Eye (tissue), 1 donor: ENCODE results near the gene JAKMIP1.
"Not testable (repeated sequence)": the region's sequence is repeated elsewhere in the genome, so short reads cannot be mapped to it uniquely, and the experiment has no call there.

Experiments
- DNase-seq: peaks from one replicate; pipeline ENCODE4 v3.0.0-alpha.2; 2015

The JAKMIP1 gene

DNA sequence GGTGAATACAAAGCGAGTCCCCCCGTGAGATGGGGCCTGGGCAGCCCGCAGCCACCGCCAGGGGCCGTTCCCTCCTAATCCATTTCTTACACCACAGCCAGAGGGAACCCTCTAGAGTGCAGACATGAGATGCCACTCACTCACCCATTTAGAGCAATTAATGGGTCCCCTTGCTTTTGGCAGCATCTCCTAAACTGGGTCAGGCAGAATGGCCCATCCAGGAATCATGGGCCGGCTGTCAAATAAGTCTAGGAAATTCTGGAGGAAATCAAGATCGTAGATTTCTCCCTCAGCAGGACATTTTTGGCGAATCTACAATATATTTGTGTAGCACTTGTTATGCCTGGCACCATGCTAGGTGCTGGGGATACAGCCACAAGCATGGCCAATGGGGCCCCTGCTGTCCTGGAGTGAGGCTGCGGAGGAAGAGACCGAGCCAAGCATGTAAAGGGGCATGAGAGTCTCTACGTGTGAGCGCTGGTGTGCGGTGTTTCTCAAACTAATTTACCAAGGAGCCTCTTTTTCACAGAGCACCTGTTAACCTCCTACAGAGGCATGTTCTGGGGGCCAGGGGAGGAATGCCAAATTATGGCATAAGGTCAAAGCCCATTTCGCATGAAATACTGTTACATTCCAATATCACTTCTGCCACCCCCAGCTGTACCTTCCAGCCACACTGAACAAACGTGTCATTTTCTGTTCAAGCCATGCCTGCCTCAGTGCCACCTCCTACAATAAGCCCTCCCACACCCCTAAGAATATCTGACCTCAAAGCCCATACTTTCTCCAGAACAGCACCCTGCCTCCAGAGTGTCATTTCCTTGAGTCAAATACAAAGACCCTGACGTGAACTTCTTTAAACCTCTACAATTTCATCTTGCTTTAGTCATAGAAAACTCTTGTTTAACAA, 28.1 kb upstream of the JAKMIP1 start:
- DNase-seq: no peak

DNA sequence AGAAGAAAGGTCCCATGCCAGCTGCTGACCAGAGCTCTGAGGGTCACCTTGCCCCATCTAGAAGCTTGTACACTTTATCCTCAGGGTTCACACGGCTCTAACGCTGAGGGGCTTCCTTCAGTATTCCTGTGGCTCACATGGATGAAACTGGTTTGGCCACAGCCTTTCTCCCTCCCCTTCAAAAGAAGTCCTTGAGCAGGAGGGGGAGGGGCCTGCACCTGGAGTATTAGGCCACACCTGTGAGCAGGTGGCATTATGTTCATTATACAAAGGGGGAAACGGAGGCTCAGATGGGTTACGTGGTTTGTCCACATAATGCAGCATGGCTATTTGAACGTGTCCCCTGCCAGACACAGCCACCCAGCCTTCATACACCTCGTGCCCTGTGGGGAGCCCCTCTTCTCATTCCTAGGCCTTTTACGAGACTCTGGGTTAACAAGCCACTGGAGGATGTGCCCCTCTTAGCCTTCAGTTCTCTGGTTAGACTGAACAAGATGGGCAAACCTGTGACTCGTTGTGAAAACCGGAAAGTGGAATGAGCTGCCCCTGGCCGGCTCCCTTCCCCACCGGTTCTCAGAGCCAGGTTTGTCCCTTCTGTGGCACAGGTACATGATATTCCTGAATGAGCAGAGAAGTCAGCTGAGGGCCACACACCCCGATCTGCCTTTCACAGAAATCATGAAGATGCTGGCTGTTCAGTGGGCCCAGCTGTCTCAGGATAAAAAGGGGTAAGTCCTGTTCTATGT, 27.2 kb upstream of the JAKMIP1 start:
- DNase-seq: no peak

DNA sequence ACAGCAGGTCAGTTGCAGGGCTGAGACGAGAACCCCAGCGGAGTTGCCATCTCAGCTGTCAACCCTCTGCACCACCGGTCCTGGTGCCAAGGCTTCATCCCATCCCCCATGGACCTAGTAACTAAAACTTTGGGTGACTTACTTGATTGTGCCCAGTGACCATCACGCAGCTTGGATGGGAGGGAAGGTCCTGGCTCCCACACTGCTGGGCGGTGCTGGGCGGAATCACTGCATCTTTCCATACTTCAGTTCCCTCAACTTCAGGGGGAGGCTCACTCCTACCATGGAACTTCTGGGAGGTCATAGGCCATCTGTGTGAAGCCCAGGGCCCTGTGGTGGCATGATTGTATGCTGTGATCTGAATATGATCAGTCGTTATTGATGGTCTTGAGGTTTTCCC, 26.2 kb upstream of the JAKMIP1 start:
- DNase-seq: no peak

DNA sequence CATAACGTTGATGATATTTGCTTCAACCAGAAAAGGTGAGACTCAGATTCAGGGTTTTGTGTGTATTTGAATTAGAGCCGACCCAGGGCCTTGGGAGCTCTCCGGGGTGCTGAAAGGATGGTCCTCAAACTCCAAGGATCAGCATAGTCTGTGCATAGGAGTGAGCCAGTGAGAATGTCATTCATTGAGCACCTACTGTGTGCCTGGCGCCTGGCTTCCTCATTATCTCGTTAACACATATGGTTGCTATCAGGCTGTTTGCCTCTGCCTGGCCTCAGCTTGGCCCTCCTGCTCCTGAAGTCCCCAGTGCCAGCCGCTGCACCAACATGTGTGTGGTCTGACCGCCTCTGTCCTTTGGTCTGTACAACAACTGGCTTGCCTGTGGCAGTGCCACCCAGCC, 25.1 kb upstream of the JAKMIP1 start:
- peak; percentile 78 for DNase-seq

DNA sequence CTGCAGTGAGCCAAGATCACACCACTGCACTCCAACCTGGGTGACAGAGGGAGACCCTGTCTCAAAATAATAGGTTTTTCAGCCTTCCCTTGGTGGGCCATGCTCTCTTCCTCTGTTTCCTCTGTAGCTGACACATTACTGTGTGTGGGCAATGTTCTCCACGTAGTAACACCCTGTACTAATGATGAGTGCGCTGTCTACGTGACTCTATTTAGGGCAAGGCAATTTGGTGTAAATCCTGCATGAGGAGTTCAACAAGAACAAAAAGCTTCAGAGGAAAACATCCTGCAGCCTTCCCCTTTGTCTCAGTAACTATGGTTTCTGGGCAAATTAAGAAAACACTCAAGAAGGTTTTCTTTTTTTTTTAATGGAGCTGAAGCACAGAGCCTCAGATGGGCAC, 24.4 kb upstream of the JAKMIP1 start:
- DNase-seq: no peak

DNA sequence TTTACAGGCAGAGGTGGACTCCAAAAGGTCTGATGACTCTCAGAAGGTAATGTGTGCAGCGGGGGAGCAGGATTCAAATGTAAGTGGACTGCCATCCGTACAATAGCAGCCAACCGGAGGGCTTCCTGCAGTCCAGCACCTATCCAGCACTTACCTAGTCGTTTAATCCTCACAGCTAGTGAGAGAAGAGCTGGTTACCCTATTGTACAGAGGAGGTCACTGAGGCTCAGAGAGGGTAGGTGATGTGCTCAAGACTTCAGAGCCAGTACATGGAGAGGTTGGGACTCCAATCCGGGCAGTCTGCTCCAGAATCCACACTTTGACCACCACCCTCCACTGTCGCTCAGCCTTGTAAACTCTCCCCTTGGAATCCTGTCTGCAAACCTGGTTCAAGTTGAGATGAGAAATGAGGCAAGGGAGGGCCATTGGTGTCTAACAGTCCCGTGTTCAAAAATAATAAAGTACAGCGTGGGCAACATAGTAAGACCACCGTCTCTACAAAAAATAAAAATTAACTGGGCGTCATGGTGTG, 22.5 kb upstream of the JAKMIP1 start:
- DNase-seq: peak; percentile 62

DNA sequence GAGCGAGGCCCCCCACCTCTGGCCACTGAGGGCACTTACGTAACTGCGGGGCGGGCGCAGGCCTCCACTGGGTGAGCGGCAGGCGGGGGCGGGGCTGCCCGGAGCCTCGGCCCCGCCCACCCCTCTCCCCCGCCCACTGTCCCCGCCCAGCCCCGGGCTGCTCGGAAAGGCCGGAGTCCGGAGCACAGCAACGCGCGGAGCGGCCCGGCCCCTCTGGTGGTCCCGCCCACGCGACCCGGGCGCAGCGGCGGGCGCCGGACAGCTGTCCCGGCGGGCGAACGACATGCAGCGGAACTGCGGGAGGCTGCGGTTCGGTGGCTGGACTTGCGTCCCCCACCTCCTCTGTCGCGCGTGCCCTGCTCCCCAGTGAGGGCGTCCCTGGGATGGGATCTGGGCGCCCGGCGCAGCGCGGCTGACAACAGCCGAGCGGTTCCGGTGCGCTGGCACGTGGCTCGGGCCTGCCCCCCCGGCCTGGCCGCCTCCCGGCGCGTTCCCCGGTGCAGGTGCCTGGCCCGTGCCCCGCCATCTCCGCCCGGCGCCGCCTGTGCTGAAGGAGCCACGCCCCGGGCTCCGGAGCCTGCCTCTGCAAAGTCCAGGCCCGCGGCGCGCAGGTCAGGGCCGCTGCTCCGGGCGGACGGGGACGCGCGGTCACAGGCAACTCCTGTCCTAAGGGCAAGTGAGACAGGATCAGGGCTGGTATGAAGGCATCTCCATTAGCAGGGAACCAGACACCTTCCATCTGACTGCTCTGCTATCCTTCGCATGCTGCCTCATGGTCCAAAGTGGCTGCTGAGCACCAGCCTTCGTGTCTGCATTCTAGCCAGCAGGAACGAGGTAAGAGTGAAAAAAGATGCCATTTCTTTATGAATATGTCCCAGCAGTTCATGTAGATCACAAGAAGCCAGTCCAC, 21.8 kb upstream of the JAKMIP1 start:
- DNase-seq: peak; percentile 81

DNA sequence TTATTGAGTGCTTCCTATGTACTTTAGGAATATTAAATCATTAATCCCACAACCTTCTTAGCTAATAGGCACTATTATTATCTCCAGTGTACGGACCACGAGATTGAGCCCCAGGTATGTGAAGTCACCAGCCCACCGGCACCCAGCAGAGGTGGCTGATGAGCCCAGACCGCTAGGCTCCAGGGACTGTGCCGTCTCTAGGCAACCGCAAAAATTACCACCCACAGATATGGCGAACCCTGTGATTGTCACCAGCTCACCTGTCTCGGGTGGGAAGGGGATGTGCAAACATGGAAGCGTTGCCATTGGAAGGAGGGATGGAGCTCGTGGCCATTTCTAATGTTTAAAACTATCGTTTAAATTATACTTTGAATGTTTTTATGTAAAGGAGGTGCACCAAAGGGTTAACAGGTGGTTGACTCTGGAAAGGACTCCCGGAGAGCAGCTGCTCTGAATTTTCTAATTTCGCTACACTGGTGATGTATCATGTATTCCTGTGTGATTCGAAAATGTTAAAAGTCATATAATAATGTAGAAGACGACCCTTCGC, 21.0 kb upstream of the JAKMIP1 start:
- DNase-seq: no peak

DNA sequence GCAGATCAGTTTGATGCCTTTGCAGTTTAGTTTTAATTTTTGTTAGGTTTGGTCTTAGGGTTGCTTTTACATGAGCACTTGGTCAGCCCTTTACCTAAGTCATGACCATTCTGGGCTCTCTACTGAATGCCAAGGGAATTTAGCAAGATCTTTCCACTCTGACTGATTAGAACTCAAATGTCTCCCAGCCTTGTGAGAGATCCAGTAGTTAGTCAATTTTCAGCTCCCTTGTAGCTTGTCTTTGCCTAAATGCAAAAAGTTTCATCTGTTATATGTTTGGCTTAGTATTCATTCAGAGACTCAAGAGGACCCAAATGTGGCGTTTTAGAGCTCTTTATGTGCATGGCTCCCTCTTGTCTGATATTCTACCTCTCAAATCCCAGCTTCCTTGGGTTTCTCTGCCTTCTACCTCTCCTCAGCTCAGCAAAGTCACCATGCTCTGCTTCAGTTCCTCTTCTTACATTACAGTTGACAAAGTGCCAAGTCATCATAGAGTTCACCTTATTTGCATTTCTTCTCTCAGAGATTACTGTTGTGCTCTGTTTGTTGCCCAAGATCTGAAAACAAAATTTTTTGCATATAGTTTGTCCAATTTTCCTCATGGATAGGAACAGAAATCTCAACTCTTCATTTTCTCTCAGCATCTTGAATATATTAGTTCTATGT, 17.5 kb upstream of the JAKMIP1 start:
- no peak for DNase-seq

DNA sequence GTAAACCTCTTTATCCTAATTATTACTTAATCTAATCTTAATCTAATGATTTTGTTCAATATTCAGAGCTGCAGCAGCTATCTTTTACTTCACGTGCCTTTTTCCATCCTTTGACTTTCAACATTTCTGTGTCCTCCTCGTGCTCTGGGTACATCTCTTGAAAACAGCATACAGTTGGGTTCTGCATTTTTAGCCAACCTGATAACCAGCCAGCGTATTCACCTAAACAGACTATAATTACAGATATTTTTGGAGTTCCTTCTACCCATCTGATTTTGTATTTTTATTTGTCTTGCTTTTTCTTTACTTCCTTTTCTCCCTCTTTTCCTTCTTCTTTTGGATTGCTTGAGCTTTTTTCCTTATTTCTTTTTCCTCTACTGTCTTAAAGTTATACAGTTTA, 16.2 kb upstream of the JAKMIP1 start:
- DNase-seq: no peak

DNA sequence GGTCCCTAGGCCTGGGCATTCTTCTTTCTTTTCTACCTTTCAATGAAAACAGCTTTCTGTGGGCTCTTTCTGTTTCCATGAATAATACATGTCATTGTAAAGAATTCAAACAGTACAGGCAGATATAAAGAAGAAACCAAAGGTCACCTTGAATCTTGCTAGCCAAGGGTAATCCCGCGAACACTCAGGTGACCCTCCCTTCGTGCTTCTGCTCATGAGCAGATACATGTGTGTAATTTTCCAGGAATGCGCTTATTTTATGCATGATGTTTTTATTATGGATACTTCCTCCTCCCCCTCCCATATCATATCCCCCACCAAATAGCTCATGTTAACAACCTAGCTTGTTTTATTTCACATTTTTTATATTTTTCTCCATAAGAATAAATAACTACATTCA, 9.6 kb upstream of the JAKMIP1 start:
- no peak for DNase-seq

DNA sequence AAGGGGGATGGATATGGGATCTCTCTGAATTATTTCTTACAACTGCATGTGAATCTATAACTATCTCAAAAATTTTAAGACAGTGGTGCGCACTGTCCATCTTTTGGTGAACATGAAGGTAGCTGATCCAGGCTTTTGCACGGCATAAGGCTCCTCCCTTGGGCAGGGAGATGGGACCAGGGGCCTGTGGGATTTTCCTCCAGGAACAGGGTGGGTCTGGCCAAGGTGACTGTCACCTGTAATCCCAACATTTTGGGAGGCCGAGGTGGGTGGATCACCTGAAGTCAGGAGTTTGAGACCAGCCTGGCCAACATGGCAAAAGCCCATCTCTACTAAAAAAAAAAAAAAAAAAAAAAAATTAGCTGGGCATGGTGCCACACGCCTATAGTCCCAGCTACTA, 8.9 kb upstream of the JAKMIP1 start:
- not testable (repeated sequence) for DNase-seq

DNA sequence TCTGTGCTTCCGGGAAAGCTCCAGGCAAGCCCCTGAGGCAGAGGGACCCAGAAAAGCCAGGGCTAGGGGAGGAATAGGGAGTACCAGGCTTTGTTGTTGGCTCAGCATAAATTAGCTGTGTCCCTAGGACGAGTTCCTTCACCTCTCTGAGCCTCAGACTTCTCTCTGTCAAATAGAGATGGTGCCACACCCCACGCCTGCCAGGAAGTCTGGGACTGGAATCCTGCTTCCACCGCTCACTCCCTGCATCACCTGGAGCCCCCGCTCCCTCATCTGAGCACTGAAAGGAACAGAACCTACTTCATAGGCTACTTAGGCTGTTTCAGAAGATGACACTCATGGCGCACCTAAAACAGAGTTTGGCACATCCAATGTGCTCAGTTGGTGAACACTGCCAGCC, 8.1 kb upstream of the JAKMIP1 start:
- no peak for DNase-seq

DNA sequence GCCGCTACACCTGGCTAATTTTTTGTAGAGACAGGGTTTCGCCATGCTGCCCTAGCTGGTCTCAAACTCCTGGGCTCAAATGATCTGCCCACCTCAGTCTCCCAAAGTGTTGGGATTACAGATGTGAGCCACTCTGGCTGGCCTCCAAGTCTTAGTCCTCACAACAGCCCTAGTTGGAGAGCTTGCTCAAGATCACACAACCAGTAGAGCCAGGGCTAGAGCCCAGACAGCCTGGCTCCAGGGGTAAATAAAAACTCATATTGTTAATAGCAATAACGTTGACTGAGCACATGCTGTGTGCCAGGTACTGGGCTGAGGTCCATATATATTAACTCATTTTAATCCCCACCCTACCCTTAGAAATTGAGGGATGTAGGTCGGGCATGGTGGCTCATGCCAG, 7.3 kb upstream of the JAKMIP1 start:
- DNase-seq: no peak

DNA sequence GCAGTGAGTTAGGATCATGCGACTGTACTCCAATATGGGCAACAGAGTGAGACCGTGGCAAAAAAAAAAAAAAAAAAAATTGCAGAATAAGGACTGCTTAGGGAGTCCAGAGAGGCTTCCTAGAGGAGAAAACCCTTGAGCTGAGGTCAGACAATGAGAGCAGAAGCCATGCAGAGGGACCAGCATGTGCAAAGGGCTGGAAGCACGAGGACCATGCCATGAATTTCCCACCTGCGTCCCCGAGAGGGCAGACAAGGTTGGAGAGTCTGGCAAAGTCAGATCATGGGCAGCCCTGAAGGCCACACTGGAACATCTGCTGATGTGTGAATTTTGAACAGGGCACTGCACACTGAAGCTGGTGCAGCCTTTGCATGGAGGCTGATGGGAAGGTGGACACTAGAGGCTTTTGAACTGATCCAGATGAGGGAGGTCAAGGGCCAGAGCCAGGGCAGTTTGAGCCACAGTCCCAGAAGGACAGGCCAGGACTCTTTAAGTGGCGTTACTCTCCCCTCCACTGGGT, 6.5 kb upstream of the JAKMIP1 start:
- DNase-seq: no peak

DNA sequence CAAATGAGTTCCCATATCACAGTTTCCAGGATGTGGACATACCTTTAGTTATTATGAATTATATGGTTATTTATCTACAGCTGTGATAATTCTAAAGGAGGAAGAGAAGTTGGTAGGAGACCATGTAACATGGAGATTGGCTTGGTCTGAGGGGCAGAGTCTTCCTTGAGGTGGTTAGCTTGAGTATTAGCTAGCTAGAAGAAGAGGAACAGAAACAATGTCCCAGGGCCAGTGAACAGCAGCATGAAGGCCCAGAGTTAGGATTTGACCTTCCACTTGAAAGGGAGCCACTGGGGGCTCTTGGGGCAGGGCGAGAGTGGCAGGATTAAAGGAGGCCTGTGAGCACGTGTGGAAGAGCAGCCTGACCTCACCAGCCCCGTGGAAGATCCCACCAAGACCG, 5.6 kb upstream of the JAKMIP1 start:
- no peak for DNase-seq

DNA sequence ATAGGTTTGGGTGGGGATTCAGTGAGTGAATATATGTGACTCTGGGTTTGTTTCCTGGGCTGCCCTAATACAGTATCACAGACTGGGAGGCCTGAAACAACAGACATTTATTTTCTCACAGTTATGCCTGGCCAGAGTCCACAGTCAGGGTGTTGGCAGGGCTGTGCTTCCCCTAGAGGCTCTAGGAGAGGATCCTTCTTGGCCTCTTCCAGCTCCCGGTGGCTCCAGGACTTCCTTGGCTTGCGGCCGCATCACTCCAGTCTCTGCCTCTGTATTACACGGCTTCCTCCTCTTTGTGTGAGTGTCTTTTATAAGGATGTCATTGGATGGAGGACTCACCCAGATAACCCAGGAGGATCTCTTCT, 5.2 kb upstream of the JAKMIP1 start:
- DNase-seq: no peak

DNA sequence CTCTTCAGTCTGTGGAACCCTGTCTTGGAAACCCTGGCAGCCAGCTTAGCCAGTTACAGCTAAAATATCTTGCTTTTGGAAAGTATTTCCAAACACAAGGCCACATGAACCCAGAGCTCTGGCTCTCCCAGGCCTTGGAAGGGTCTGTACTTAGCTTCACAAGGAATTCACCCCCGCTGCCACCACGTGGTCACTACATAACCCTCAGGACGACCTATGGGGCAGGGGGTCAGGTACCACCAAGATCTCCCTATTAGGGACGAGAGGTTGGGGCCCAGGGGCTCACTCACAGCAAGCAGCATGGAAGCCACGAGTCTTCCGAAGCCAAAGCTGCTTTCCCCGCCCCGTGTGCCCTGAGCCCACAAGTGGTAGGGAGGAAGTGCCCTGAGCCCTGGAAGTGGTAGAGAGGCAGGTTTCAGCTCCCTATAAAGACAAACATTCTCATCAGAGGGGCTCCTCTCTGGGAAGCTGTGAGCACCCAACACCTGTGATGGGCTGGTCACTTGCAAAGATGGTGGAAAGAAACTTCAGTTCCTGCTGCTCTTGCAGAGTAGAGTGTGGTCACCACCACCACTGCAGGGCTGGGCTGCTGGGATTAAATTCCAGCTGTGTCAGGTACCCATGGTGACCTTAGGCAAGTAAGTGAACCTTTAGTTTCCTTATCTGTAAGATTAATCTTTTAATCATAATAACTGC, 4.7 kb upstream of the JAKMIP1 start:
- DNase-seq: no peak

DNA sequence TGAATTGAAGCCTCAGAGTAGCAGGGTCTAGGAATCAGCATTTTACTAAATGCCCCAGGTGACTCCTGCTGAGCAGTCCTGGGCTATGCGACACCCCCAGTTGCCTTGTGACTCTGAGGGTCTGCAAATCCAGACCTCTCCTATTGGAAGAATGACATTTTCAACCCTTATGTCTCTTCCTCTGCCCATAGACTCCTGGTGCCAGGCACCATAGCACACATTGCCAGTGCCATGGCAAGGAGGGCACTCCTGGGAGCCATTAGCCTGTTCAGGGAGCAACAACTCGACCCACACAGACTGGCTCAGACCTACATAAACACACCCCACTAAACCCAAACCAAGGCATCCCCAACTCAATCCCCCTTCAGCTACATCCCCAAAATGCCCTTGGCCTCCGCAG, 3.7 kb upstream of the JAKMIP1 start:
- no peak for DNase-seq

DNA sequence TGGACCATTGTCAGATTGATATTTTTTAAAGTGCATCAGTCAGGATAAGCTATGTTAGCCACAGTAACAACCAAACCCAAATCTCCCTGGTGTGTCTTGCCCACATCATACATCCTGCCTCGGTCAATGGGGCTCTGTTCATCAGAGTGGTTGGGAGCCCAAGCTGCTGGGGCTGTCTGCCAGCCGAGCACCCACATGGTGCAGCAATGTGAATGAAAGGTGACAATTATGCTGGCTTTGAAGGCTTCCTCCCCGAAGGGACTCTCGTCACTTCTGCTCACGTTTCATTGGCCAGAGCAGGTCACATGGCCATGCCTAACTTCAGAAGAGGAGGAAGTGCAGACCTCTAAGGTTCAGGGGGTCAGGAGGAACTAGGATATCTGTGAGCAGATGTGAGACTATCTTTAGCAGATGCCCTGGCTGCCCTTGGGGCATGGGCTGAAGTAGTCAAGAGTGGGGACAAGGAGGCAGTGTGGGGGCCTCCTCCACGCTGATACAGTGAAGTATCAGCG, 1.3 kb upstream of the JAKMIP1 start:
- no peak for DNase-seq

DNA sequence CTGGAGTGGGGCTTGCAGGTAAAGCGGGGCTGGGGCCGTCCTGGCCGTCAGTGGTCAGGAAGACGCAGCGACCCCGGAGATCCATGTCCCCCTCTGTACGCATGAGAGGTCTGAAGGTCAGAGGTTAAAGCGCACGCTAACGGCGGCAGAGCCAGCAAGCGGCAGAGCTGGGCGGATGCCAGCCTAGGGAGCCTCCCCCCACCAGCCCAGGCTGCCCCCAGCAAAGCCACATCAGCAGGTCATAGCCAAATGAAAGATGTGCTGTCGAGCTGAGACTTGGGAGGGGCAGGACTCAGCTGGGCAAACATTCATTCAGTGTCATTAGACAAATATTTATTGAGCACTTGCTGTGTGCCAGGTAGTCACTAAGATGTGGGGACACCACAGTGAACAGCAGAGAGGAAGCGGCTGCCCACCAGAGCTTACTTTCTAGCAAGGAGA, 593 bp upstream of the JAKMIP1 start:
- no peak for DNase-seq
